NCI-H1436 (cell line): Measurements from ENCODE around the gene QRFPR.
A peak's percentile ranks its signal among the peaks of the same experiment; 100 is the strongest.
"Not testable (repeated sequence)": the region's sequence is repeated elsewhere in the genome, so short reads cannot be mapped to it uniquely, and the experiment has no call there.

ENCODE experiments used
- DNase-seq: peaks from one replicate; lab custom pipeline; 2025; lab: John Stamatoyannopoulos, UW

QRFPR gene

DNA sequence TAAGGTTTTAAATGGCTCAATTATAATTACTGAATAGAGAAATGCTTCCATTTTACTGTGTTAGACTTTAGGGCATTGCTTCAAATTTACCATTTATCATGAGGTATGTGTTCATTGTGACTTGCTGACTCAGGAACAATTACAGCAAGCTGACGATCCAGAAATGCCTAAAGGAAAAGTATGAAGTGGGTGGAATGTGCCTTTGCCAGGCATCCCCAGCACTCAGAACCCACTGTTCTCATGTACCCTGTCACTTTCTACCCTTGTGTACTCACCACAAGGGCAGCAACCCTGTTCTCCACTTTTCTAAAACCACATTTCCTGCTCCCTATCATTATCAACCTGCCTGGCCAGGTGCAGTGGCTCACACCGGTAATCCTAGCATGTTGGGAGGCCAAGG lies 41.5 kb downstream of the QRFPR start:
- DNase-seq, result no peak

DNA sequence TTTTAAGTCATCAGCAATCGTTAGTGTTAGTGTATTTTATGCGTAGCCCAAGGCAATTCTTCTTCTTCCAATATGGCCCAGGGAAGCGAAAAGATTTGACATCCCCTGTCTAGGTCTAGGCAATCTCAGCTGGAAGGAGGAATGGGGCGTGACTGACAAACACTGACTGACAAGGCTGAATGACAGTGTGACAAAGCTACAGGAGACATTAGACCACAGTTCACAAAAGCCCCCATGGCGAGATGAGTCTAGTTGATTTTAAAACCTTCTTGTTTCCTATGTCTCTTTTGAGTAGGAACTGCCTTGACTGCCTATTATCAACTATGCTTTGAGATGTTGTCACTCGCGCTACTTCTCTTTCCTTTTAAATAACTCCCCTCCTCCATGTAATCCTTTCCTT lies 42.3 kb downstream of the QRFPR start:
- no peak for DNase-seq

DNA sequence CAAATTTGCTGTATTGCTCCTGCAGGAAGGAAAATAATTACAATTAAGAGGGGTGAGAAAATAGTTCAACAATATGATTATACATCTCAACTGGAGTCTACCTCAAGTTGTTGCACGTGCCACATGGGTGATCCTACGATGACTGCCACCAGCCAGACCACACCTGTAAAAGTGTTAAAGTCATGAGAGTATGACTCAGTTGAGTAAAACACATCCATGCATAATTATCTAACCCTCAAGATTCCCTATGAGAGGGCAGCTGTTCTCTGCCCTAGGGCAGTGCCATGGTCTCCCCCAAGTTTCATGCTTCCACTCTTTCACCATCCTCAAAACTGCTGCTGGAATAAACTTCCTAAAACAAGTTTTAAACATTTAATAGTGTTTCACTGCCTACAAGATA lies 44.1 kb downstream of the QRFPR start:
- DNase-seq, result no peak

DNA sequence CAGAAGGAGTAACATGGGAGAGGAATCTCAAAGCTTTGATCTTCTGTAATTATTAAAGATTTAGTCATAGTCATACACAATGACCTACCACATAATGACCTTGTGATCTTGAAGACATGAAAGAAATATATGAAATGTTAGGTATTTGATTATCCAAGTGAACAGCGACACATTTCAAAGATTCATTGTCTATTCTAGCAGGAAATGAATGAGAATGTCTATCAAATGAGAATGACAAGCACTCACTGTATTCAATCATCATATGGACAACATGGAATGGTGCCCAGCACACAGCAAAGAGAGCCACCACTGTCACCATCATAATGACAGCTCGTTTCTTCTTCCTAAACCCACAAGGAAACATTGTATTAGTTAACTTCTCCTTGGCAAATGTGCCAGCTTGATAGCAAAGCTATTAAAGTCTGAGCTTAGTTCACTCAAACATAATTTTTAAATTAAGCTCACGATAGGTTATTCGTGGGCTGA lies 50.6 kb downstream of the QRFPR start:
- DNase-seq, result no peak

DNA sequence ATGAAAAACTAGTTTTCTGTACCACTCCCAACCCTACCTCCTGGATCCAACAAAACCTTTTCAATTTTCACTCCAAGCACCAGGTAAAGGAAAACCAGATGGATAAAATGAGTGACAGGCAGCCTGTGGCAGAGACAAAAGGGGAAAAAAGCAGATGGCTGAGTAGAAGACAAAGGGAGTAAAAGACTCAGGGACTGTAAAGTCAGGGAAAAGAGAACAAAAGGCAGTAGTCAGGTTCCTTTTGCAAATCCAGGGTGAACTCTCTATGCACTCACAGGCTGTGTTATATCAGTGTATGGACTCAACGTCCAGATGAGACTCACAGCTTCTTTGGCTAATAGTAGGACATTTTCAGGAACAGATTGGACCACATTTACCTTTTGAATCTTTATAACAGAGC lies 54.2 kb downstream of the QRFPR start:
- DNase-seq, result no peak

DNA sequence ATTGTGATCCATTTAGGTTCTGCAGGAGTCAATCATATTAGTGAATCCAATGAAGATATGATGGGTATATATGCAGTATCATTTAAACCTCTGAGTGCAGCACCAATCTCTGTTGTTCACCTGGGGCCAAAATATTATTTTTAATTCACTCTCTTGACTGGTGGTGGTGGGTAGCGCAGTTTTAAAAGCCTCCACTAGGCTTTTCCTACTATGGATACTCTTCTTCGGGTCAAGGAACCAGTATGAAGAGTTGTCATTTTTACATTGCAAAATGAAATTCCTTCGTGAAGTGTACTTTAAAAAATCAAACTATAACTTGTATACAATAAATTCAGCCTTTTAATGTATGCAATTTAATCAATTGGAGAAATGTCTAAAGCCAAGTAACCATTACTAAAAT lies 56.5 kb downstream of the QRFPR start:
- no peak for DNase-seq

DNA sequence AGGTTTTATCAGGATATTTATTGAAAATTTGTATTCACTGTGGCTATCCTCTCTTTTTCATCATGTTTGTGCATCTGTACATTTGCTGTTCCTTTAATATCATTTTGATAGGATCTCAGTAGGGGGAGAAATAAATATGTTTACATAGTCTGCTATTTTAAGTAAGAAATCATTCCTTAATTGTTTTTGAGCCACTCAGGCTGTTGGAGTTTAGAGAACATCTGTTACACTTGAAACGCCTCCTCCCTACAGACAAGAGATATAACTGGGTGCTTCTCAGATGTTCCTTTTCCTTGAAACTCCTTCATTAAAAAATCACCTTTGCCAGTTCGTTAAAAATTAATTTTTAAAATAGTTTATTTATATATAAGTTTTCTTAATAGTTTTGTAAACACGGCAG lies 59.4 kb downstream of the QRFPR start:
- no peak for DNase-seq

DNA sequence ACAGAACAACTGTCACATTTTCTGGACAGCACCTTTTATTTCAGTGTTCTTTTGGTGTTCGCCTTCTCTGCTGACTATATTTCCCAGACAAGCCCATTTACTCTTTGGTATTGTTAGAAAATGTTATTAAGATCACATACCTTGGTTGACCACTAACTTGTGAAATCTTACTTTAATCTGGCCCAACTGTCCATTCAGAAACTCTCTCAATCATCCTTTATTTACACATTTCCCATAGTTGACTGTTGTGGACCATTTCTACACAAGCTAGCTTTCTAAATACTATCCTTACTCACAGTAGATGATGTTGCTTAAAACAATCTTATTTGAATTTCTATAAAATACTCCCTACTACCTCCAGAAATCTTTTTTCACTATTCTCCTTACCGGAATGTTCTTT lies 64.7 kb downstream of the QRFPR start:
- DNase-seq, result no peak

DNA sequence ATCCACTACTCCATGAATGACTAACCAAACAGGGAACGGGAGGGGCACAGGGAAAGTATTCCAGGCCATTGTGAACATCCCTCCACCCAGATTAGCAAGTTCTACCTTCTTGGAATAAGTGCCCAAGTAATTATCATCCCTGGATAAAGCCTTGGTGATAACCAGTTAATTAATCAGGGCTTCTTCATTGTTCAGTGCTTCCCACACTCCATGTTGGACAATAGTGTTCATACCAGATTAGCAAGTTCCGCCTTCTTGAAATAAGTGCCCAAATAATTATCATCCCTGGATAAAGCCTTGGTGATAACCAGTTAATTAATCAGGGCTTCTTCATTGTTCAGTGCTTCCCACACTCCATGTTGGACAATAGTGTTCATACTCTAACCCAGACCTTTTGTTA lies 67.4 kb downstream of the QRFPR start:
- DNase-seq, result not testable (repeated sequence)

DNA sequence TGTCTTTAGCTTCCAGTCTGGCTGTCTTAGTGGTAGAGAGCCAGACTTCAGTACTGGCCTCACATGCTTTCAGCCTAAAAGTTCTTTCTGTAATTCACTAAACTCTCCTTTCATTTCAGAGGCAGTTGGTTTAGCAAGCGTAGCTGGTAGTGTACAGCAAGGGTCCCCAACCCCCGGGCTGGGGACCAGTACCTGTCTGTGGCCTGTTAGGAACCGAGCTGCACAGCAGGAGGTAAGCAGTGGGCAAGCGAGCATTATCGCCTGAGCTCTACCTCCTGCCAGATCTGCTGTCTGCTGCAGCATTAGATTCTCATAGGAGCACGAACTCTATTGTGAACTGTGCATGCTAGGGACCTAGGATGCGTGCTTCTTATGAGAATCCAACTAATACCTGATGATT lies 72.0 kb downstream of the QRFPR start:
- DNase-seq, result no peak

DNA sequence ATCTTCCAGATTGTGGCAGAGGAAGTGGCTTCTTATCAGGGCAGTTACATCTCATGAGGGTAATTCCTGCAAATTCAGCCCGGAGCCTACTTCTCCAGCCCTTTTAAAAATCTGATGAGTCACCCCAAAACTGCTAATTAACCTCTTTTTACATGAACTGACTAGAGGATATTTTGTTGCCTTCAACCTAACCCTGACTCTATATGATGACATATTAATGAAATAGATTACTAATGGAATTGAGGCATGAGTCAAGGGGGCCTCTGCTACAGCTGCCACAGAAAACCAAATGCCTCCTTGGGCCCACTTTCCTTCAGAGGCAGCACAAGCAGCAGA lies 72.5 kb downstream of the QRFPR start:
- no peak for DNase-seq

DNA sequence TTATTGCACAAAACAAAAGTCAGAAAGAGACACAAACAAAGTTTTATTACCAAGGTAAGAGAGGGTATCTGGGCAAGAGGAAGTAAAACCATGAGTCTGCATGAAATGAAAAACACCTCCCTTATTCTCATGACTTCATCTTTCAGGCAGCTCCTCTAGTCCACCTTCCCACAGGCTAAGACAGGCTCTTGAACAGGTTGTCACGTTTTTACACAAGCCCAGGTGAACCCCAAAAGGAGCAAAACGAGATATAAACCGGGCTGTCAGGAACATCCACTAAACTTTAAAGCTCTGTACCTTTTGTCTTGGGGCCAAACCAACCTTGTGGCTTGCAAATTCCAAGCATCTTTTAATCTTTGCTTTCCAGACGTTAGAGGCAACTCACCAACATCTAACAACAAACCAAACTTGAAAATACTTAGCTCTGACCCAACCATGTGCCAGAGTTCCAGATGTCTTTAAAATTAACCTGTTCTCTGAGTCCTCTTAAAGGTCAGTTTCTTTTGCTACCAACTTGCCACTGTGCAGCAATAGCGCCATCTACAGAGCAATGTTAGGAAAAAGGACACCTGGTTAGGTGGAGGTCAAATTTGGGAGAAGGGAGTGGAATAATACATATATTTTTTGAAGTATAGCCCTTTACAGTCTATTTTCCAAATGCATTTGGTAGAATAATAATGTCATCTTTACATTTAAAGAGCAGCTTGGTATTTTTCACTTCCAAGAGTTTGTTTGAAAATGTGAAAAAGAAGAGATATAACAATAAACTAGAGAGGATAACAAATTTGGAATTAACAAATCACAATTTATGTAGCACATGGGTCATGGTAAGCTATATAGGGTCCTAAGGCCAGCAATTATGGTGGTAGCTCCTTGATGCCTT lies 73.1 kb downstream of the QRFPR start:
- peak; percentile 0 for DNase-seq

DNA sequence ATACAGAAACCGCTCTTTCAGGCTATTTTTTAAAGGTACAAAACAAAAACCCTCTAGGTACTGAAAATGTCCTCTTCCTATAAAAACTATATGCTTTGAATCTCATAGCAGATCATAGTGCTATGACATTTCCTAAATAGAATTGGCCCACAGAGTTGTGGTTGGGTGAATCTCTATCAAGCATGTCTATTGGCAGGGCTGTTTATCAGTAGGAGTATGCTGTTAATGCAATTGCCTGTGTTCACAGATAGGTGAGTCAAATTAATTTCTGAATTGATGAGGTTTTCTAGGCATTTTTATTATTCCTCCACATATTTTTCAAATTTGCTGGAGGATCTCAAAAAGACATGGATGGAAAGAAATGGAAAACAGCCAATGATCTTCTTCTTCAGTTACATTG lies 73.9 kb downstream of the QRFPR start:
- DNase-seq, result no peak

DNA sequence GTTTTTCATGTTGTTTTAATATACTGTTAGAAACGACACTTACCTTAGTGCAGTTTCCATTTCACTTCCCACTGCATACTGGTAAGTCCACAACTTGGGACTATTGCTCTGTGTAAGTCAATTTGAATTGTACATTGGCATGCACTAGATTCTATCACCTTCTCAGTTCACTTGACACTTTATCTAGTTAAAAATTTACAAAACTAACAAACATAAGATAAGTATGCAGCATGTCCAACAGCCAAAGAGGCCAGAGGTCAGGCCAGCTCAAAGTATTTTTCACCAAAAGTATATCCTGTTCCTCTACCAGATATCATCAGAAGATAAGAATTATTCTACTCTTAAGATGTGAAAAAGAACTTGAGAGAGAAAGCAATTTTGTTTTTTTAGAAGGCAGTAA lies 75.9 kb downstream of the QRFPR start:
- DNase-seq, result no peak

DNA sequence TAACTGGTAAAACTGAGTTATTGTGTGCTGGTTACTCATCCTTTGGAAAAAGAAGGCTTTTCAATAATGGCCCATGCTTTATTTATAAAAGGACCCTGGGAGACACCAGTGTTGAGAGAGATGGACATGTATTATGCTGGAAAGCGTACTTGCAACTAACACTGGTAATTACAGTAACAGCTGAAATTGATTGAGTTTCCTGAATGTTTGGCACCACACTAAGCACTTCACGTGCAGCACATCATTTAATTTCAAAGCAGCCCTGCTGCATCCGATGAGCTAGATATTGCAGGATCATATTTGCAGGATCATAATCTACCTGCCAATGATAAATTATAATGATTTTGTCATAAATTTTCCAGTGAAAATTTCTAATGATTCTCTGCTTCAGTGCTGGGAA lies 81.5 kb downstream of the QRFPR start:
- DNase-seq, result no peak

DNA sequence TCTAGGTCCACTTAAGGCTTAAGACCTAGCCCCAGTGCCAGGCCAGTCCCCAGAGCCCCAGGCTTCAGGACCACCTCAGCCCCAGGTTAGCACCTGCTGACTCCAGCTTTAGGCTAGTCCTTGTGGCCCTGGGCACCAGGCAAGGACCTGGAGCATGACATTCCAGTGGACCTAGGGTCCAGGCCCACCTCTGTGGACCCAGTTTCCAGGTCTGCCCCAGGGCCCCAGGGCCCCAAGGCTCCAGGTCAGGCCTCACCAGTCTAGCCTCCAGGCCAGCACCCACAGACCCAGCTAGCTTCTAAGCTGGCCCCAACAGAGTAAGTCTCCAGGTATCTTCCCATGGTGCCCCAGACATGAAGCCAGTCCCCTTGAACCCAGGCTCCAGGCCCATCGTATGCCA lies 97.5 kb downstream of the QRFPR start:
- DNase-seq, result no peak

DNA sequence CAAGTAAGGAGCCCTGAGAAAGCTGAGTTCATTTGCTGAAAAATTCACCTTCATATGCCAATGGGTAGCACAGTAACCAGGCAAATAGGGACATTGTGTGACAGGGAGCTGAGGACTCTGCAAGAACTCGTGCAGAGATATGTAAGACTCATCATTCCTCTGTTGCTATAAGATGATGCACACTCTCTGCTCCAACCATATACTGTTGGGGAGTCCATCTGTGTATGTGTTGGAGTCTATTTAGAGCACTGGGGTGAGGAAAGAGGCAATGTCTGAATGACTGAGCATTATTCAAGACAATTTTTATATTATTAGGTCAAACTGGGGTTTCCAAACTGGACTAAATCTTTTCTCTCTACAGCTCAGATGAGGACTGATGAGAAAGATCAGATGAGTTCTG lies 100.4 kb downstream of the QRFPR start:
- DNase-seq, result no peak

DNA sequence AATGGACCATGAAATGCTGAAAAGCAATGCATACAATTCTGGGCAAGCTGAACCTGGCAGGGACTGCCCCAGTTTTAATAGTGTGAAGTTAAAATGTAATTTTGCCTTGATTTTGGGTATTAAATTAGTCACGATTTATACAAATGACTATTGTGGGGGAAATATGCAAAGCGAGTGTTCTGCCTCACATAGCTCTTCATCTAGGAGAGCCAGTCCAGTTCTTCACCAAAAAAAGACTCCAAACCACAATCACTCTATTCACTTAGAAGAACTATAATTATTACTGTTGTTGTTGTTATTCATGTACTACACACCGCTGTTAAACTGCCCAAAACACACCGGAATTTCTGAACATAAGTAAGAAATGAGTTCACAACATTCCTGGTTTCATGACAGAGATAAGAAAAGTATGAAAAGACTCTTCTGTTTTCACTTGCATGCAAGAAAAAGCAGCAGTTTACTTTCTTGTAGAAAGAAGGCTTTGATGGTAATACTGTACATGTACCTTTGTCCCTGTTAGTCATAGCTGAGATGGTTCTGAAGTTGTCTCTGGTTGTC lies 101.9 kb downstream of the QRFPR start:
- no peak for DNase-seq
